Bronchial epithelial cell (primary cell): Measurements from ENCODE around the gene RIC3. TPM values are rescaled to one million over a fixed set of nuclear protein-coding genes. Genes with fewer than 3 reads are reported as not detected.

Experiments
- DNase-seq: peaks from one replicate; pipeline ENCODE4 v3.0.0-alpha.2; 2010; ENCODE audit warnings: low read depth
- FAIRE-seq: peaks from 2 replicates; lab custom pipeline; 2011; peaks lifted over from hg19 to GRCh38; lab: Jason Lieb, UNC
- H3K27me3 ChIP-seq: 2 replicates; pipeline ENCODE4 v1.5.1; 2011; ENCODE audit warnings: low read length; ENCODE audit not compliant: control insufficient read depth, insufficient read depth
- H3K36me3 ChIP-seq: 2 replicates; pipeline ENCODE4 v1.5.1; 2011; ENCODE audit warnings: low read length; ENCODE audit not compliant: control insufficient read depth, insufficient read depth
- H3K4me3 ChIP-seq: 2 replicates; pipeline ENCODE4 v1.5.1; 2011; ENCODE audit warnings: mild to moderate bottlenecking, low read depth, low read length, control low read depth
- total RNA-seq: library from RNA; depleted of rRNA; stranded (reverse); fragments of >200 nt; gene quantifications from 2 replicates; pipeline ENCODE4 v1.2.1, GENCODE V29; 2014
- TF ChIP-seq, protein P1 (sequence below): IDR thresholded peaks from 2 replicates; pipeline ENCODE4 v1.5.1; 2011; ENCODE audit warnings: mild to moderate bottlenecking, moderate library complexity, low read length, control low read depth, inconsistent platforms; ENCODE audit not compliant: insufficient read depth, severe bottlenecking

RIC3 gene
- total RNA-seq, 1 donor from 2014 or later = 0.26 TPM

DNA sequence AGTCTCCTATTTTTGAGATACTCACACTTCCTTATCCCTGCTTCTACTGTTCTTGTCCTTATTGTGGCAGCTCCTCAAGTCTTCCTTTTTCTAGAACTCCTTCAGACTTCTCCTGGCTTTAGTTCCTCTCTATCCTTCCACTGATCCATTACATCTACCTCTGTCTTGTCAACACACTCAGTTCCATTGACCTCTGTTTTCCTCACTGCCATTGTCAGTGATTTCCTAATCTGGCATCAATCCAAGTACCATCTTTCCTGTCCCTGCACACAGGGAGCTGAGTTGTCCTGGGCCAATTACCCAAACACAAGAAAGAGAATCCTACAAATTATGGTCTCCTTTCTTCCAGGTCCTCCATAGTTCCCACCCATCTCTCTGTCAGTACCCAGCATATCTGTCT, 27.9 kb upstream of the RIC3 start:
- TF ChIP-seq, protein P1, sequence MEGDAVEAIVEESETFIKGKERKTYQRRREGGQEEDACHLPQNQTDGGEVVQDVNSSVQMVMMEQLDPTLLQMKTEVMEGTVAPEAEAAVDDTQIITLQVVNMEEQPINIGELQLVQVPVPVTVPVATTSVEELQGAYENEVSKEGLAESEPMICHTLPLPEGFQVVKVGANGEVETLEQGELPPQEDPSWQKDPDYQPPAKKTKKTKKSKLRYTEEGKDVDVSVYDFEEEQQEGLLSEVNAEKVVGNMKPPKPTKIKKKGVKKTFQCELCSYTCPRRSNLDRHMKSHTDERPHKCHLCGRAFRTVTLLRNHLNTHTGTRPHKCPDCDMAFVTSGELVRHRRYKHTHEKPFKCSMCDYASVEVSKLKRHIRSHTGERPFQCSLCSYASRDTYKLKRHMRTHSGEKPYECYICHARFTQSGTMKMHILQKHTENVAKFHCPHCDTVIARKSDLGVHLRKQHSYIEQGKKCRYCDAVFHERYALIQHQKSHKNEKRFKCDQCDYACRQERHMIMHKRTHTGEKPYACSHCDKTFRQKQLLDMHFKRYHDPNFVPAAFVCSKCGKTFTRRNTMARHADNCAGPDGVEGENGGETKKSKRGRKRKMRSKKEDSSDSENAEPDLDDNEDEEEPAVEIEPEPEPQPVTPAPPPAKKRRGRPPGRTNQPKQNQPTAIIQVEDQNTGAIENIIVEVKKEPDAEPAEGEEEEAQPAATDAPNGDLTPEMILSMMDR = no peak
- no peak for DNase-seq
- Histone ChIP-seq H3K4me3 (no peak overlapping the region), H3K36me3 (no peaks in the 10 kb centered on the region), H3K27me3 (peaks cover 3% of the 10 kb centered on the region)
- FAIRE-seq = no peak

DNA sequence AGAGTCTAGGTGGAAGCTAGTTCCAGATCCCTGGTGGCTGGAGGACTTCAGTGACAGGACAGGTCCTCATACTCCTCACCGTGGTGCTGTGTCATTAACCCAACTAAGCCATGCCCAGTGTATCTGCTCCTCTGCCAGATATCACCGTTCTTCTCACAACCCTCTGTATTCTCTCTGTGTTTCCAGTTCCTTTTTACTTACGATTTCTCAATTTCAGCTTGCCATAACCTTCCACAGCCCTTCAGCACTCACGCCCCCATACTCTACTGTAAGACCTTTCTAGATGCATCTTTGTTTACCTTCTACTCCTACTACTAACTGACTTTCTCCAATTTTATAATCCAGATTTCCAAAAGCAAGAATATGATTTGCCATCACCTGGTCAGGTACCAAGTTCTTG, 26.1 kb upstream of the RIC3 start:
- Histone ChIP-seq H3K36me3 (no peaks in the 10 kb centered on the region), H3K27me3 (peaks cover 3% of the 10 kb centered on the region), H3K4me3 (no peak overlapping the region)
- TF ChIP-seq, protein P1 = no peak
- no peak for DNase-seq
- no peak for FAIRE-seq

DNA sequence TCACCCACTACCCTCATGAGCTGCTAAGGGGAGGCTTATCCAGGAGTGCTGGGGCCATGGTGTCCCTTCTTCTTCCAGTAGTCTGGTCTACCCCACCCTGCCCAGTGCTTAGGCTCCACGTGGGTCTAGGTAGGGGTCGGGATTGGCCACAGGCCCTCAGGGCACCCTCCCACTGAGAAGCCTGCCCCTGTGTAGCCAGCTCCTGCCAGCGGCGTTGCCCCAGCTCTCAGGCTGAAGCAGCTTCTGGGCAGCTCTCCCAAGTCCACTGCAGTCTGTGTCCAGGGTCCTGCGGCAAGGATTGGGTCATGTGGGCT, 24.0 kb upstream of the RIC3 start:
- H3K4me3 ChIP-seq = no peak overlapping the region
- peaks cover 1% of the 10 kb centered on the region for H3K27me3 ChIP-seq
- TF ChIP-seq, protein P1 = no peak
- H3K36me3 ChIP-seq = no peaks in the 10 kb centered on the region
- no peak for DNase-seq
- no peak for FAIRE-seq

DNA sequence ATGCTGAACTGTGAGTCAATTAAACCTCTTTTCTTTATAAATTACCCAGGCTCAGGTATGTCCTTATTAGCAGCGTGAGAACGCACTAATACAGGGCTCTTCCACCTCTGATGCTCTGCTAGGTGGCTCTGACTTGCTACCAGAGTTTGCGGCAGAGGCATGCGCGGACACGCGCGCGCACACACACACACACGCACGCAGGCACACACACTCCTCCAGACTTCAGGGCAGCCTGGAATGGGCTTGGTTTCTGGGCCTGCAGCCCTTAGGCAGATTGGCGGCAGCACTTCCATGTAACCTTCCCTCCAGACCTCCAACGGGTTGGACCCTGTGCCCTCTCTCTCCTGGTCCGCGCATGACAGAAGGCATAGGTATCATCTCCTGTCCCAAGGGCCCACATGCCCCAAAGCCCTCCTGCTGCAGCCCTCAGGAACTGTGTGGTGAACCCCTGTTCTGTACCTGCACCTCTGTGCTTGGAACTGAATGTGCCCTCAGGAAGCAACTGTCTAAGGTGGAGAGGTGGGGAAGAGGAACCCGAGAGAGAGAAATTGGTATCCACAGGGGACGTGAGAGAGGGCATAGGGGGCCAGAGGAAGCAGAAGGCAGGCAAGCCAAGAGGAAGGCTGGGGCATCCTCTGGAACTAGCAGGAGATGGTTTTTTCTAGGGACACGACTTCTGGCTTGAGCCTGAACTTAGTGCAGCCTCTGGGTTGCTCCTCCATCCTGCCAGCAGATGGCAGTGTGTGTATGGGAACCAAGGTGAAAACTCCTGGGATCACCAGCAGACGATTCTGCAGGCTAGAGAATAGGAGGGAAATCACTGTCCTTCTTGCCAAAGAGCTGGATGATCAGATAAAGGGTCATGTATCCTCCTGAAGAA, 23.4 kb upstream of the RIC3 start:
- TF ChIP-seq, protein P1 = peak; percentile 91
- H3K27me3 ChIP-seq = no peaks in the 10 kb centered on the region
- peak; percentile 99 for FAIRE-seq
- H3K4me3 ChIP-seq = no peak overlapping the region
- DNase-seq = peak; percentile 59
- no peaks in the 10 kb centered on the region for H3K36me3 ChIP-seq

DNA sequence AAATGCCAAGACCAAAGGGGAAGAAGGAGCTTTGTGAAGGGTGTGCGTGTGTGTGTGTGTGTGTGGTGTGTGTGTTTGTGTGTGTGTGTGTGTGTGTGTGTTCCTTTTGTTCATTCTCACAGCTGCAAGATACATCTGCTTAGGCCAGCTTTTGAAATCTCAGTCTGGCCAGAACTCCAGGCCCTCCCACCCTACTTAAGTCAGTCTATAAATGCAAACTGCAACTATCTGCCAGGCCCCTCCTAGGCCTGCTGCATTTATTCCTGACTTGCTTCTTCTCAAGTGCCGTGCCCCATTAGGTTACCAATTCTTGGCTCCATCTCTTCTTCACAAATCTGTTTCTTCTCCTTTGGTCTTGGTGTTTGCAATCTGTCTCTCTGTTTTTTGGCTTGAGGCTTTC, 21.6 kb upstream of the RIC3 start:
- no peaks in the 10 kb centered on the region for H3K27me3 ChIP-seq
- no peaks in the 10 kb centered on the region for H3K36me3 ChIP-seq
- DNase-seq = no peak
- FAIRE-seq = peak; percentile 7
- H3K4me3 ChIP-seq = no peak overlapping the region
- TF ChIP-seq, protein P1 = no peak

DNA sequence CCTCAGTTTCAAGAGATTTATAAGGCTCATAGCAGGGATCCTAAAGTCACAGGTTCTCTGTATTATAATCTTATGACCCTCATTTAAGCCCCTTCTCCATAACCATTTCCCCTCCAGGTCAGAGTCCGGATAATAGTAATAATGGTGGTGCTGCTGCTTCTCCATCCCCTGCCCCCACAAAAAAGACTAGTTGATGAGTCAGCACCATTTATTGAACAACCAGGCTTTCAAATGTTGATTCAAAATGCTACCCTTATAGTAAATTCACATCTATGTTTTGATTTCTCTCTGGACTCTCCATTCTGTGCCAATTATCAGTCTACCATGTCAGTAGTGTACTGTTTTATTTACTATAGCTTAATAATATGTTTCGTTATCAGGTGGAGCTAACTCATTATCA, 17.6 kb upstream of the RIC3 start:
- H3K4me3 ChIP-seq = no peak overlapping the region
- no peak for FAIRE-seq

More for the DNA sequence above, 17.6 kb upstream of the RIC3 start:
- no peaks in the 10 kb centered on the region for H3K27me3 ChIP-seq
- H3K36me3 ChIP-seq = no peaks in the 10 kb centered on the region
- DNase-seq = no peak
- TF ChIP-seq, protein P1 = no peak
